ENCODE measurements around the gene DDI2. TPM values are rescaled to one million over a fixed set of nuclear protein-coding genes. Genes with fewer than 3 reads are reported as not detected.
A peak's percentile ranks its signal among the peaks of the same experiment; 100 is the strongest.

DDI2 gene
- total RNA-seq, 2 donors from 2014 or later, result 18.8 to 30.1 TPM

DNA sequence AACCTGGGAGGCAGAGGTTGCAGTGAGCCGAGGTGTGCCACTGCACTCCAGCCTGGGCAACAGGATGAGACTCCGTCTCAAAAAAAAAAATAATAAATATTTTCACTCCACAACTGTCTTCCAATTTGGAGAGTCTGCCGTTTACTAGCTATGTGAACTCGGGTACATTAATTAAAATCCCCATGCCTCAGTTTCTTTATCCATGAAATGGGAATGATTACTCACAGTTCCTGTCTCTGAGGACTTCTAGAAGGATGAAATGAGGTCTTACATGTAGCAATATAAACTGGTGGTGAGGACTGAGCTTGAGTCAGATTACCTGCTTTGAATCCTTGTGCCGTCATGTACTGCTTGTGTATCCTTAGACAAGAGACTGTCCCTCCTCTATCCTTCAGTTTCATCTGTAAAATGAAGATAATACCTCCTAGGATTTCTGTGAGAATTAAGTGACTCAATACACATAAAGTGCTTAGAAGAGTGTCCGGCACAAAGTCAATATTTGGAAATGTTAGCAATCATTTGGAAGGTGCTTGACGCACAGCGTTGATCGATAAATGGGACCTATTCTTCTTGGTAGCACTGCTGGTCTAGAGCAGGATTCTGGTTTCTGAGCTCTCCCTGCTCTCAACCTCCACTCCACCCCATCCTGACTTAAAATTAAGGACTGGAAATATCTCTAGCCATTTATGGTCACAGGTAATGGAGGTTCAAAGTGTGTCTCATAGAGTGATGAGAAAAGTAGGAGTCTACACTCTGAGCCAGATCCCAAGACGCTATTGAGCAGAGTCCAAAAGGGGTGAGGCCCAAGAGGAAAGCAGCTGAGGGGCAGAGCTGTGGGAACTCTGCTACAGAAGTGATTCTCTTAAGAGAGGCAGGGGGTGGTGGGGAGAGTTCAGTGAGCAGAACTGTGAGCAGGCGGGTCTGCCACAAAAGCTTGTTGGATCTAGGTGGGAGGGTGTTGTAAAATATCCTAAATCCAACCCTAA is 11.6 kb upstream of the DDI2 start:
- no peak for ATAC-seq

DNA sequence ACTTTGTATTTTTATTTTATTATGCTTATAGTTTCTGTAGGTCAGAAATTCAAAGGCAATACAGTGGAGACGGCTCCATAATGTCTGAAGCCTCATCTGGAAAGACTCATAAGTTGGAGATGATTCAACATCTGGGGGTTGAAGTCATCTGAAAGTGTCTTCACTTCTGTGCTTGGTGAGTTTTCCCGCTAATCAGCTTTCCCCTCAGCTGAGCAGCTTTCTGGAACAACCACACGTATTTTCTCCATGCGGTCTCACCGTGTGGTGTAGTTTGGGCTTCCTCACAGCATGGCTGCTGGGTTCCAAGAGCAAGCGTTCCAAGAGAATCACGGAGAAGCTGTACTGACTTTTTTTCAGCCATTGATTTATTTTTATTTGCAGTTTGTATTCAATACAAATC is 7.6 kb upstream of the DDI2 start:
- Histone ChIP-seq H3K9me3 (no peaks in the 10 kb centered on the region), H3K27ac (no peak overlapping the region), H3K4me3 (no peak overlapping the region), H3K27me3 (no peaks in the 10 kb centered on the region), H3K36me3 (replicated peaks in 1 of 2; ENCODE audit: insufficient read depth in 1 of 2, low read depth in 2 of 2) (no peaks in the 10 kb centered on the region), H3K4me1 (peaks cover 13% of the 10 kb centered on the region)
- no peak for ATAC-seq
- intact Hi-C loops (cut with DNase I), result no loop called here
- DNase-seq, result no peak
- no peak for TF ChIP-seq POLR2A (IDR thresholded peaks at IDR 0.05)
- TF ChIP-seq, protein P1, sequence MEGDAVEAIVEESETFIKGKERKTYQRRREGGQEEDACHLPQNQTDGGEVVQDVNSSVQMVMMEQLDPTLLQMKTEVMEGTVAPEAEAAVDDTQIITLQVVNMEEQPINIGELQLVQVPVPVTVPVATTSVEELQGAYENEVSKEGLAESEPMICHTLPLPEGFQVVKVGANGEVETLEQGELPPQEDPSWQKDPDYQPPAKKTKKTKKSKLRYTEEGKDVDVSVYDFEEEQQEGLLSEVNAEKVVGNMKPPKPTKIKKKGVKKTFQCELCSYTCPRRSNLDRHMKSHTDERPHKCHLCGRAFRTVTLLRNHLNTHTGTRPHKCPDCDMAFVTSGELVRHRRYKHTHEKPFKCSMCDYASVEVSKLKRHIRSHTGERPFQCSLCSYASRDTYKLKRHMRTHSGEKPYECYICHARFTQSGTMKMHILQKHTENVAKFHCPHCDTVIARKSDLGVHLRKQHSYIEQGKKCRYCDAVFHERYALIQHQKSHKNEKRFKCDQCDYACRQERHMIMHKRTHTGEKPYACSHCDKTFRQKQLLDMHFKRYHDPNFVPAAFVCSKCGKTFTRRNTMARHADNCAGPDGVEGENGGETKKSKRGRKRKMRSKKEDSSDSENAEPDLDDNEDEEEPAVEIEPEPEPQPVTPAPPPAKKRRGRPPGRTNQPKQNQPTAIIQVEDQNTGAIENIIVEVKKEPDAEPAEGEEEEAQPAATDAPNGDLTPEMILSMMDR (IDR thresholded peaks at IDR 0.05), result no peak
- WGBS, 2 donors, result 87 to 90% methylated on average over 7 of the region's 7 CpGs

More for the DNA sequence above, 11.6 kb upstream of the DDI2 start:
- Histone ChIP-seq H3K9me3 (no peaks in the 10 kb centered on the region), H3K4me1 (peaks cover 30% of the 10 kb centered on the region), H3K27ac (peak overlapping the region in 3 of 4 donors; percentile 1 to 42 (median 38)), H3K36me3 (replicated peaks in 1 of 2; ENCODE audit: insufficient read depth in 1 of 2, low read depth in 2 of 2) (no peaks in the 10 kb centered on the region), H3K4me3 (no peak overlapping the region), H3K27me3 (no peaks in the 10 kb centered on the region)
- DNase-seq, result no peak
- WGBS, 2 donors, result 54 to 56% methylated on average over 11 of the region's 11 CpGs
- intact Hi-C loops (cut with DNase I), result no loop called here
- no peak for TF ChIP-seq POLR2A (IDR thresholded peaks at IDR 0.05)
- TF ChIP-seq, protein P1 (IDR thresholded peaks at IDR 0.05), result no peak

DNA sequence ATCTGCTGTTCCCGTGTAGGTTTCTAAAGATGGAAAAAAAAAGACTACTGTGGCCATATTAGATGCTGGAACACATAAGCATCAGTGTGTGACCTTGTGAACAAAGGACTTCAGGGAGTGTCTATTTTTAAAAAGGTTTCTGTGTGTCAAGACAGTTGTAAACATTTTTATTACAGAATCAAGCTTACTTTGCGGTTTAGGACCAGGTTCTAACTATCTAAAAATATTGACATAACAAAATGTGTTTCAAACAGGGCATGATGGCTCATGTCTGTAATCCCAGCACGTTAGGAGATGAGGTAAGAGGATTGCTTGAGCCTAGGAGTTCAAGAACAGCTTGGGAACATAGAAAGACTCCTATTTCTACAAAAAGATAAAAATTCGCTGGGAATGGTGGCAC is 7.1 kb upstream of the DDI2 start:
- WGBS, 2 donors, result 59 to 61% methylated on average over 4 of the region's 4 CpGs
- ATAC-seq, result no peak
- intact Hi-C loops (cut with DNase I), result no loop called here

DNA sequence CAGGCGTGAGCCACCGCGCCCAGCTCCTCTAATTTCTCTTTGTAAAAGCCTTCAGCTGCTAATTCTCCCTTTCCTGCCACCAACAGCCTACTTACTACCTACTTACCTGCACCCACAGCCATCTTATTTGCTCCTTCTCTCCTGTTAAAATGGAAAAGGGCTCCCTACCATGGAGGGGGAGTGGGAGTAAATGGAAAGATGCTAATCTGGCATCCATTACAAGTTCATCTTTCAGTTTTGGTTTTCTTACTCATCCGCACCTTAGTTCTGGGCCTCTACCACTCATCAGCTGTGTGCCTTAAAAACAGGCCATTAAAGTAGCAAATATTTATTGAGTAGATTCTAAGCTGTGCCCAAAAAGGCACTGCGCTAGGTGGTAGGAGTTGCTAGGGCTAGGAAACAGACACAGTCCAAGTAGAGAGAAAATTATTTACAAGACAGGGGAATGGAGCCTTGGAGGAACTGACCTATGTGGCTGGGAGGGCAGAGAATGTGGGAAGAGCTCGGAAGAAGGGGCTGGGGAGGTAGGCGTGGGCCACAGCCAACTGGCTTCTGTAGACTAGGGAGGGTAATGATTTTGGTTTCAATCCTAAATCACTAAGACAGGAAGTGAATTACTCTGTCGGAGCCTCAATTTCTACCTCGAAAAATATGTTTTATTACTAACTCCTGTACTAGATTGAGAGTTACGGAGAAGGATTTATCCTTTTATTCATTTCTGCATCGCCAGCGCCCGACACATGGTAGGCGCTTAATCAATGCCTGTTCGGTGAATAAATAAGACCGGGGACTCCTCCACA is 685 bp upstream of the DDI2 start:
- Histone ChIP-seq H3K36me3 (replicated peaks in 1 of 2; ENCODE audit: insufficient read depth in 1 of 2, low read depth in 2 of 2) (no peaks in the 10 kb centered on the region), H3K4me3 (no peak overlapping the region), H3K9me3 (no peaks in the 10 kb centered on the region), H3K27me3 (no peaks in the 10 kb centered on the region), H3K4me1 (peaks cover 41% of the 10 kb centered on the region), H3K27ac (peak overlapping the region; percentile 18 to 100 (median 96))
- ATAC-seq (no peak), DNase-seq (no peak)
- 32 to 33% methylated on average over 16 of the region's 16 CpGs for WGBS, 2 donors
- TF ChIP-seq, protein P1 (IDR thresholded peaks at IDR 0.05), result no peak
- TF ChIP-seq POLR2A (IDR thresholded peaks at IDR 0.05), result no peak
- intact Hi-C loops (cut with DNase I), result no loop called here

More for the DNA sequence above, 7.1 kb upstream of the DDI2 start:
- no peak overlapping the region for H3K4me3 ChIP-seq
- H3K4me1 ChIP-seq, result peaks cover 11% of the 10 kb centered on the region
- no peaks in the 10 kb centered on the region for H3K9me3 ChIP-seq
- H3K27me3 ChIP-seq, result no peaks in the 10 kb centered on the region
- H3K27ac ChIP-seq, result no peak overlapping the region
- no peak for DNase-seq
- H3K36me3 ChIP-seq (replicated peaks in 1 of 2; ENCODE audit: insufficient read depth in 1 of 2, low read depth in 2 of 2), result no peaks in the 10 kb centered on the region
- TF ChIP-seq, protein P1 (IDR thresholded peaks at IDR 0.05), result no peak
- TF ChIP-seq POLR2A (IDR thresholded peaks at IDR 0.05), result no peak

Measured in body of pancreas (tissue), 4 donors.